Neural crest cell (in vitro differentiated cells): ENCODE measurements around the gene P3H2. TPM values are rescaled to one million over a fixed set of nuclear protein-coding genes. Genes with fewer than 3 reads are reported as not detected.

ENCODE experiments used
- DNase-seq: peaks from one replicate; pipeline ENCODE4 v3.0.0; 2021; ENCODE audit warnings: low read depth, mixed read lengths, low spot score
- H3K27ac Mint-ChIP-seq: one replicate; pipeline ENCODE4 v1.8.0; 2021; ENCODE audit warnings: mild to moderate bottlenecking, mixed read lengths; ENCODE audit not compliant: unreplicated experiment
- H3K27me3 Mint-ChIP-seq: 2 replicates; pipeline ENCODE4 v1.8.0; 2021; ENCODE audit warnings: low read depth, mild to moderate bottlenecking, mixed read lengths
- H3K36me3 Mint-ChIP-seq: 2 replicates; pipeline ENCODE4 v1.8.0; 2021; ENCODE audit warnings: low read depth, mild to moderate bottlenecking, mixed read lengths
- H3K4me1 Mint-ChIP-seq: 2 replicates; pipeline ENCODE4 v1.8.0; 2021; ENCODE audit warnings: mixed read lengths
- H3K4me3 Mint-ChIP-seq: one replicate; pipeline ENCODE4 v1.8.0; 2021; ENCODE audit warnings: mild to moderate bottlenecking, mixed read lengths
- H3K9me3 Mint-ChIP-seq: 2 replicates; pipeline ENCODE4 v1.8.0; 2021; ENCODE audit warnings: mixed read lengths
- total RNA-seq: library from RNA; stranded (reverse); gene quantifications from 2 replicates; pipeline ENCODE4 v1.2.1, GENCODE V29; 2021
- TF ChIP-seq, protein P1 (sequence below): fragments of 200-600 bp; sonication (generic); conservative IDR thresholded peaks from 2 replicates; pipeline ENCODE4 v1.5.0; 2021; ENCODE audit warnings: antibody characterized with exemption, mild to moderate bottlenecking

The P3H2 gene
- total RNA-seq, 1 donor from 2014 or later: 4.1 TPM

DNA sequence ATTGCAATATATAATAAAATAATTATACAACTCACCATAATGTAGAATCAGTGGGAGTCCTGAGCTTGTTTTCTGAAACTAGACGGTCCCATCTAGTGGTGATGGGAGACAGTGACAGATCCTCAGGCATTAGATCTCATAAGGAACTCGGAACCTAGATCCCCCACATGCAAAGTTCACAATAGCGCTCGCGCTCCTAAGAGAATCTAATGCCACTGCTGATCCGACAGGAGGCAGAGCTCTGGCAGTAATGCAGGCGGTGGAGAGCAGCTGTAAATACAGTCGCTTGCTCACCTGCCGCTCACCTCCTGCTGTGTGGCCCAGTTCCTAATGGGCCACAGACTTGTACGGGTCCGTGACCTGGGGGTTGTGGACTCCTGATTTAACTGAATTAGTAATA is 87.8 kb downstream of the P3H2 start:
- H3K36me3 Mint-ChIP-seq: no peaks in the 10 kb centered on the region
- no peak for DNase-seq
- H3K9me3 Mint-ChIP-seq: no peaks in the 10 kb centered on the region
- no peak overlapping the region for H3K27ac Mint-ChIP-seq
- H3K27me3 Mint-ChIP-seq: no peaks in the 10 kb centered on the region
- H3K4me3 Mint-ChIP-seq: no peak overlapping the region
- TF ChIP-seq, protein P1, sequence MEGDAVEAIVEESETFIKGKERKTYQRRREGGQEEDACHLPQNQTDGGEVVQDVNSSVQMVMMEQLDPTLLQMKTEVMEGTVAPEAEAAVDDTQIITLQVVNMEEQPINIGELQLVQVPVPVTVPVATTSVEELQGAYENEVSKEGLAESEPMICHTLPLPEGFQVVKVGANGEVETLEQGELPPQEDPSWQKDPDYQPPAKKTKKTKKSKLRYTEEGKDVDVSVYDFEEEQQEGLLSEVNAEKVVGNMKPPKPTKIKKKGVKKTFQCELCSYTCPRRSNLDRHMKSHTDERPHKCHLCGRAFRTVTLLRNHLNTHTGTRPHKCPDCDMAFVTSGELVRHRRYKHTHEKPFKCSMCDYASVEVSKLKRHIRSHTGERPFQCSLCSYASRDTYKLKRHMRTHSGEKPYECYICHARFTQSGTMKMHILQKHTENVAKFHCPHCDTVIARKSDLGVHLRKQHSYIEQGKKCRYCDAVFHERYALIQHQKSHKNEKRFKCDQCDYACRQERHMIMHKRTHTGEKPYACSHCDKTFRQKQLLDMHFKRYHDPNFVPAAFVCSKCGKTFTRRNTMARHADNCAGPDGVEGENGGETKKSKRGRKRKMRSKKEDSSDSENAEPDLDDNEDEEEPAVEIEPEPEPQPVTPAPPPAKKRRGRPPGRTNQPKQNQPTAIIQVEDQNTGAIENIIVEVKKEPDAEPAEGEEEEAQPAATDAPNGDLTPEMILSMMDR: no peak
- H3K4me1 Mint-ChIP-seq: no peaks in the 10 kb centered on the region

DNA sequence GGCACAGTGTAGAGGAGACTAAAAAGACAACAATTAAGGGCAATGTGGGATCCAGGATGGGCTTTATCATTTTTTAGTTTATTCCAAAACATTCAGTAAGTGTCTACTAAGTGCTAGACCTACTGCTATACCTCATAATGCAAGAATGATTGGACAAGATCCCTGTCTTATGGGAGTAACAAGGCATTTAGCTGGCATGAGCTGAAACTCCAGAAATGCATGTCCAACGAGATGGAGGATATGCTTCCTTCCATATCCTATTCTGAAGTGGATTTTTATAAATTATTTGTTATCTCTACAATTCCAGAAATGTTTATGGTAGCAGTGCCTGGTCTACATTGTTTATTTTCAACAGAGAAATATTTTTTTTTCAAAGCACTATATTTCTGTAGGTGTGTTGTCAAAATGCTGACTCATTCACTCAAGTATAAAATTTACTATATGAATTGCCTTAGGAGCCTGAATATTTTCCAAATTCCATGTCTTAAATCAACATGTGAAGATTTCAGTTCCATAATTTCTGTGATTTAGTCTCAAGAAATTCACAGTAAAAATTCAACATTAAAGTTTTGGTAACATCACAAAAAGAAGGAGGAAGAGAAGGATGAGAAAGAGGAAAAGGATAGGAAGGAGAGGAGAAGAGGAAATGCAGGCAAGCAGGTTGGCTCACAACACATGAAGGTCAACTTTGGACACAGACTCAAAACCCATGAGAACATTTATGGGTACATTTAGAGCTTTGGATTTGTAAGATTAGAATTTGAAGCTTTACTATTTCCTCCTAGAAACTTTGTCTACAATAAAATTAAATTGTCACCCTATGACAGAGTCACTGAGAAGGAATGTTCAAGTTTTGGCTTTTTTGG is 88.6 kb downstream of the P3H2 start:
- H3K4me1 Mint-ChIP-seq: no peaks in the 10 kb centered on the region
- H3K36me3 Mint-ChIP-seq: no peaks in the 10 kb centered on the region
- no peak for DNase-seq
- no peak overlapping the region for H3K27ac Mint-ChIP-seq
- H3K9me3 Mint-ChIP-seq: no peaks in the 10 kb centered on the region
- TF ChIP-seq, protein P1: no peak
- H3K27me3 Mint-ChIP-seq: no peaks in the 10 kb centered on the region
- H3K4me3 Mint-ChIP-seq: no peak overlapping the region

DNA sequence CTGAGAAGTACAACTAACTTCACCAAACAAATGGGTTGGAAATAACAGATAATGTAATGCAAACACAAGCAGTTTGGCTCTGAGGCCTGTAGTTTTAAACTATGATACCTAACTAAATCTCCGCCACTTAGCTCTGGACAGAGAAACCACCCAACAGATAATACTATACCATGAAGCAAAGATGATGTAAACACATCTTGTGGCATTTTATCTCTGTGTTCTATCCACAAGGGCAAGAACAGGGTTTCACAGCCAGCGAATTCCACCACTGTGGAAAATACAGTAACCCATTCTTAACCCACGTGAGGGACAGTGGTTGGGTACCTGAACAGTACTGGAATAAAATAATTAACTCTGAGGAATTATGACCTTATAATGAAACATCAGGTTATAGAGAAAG is 93.6 kb downstream of the P3H2 start:
- TF ChIP-seq, protein P1: no peak
- Mint-ChIP-seq H3K4me3 (no peak overlapping the region), H3K9me3 (no peaks in the 10 kb centered on the region), H3K36me3 (no peaks in the 10 kb centered on the region), H3K4me1 (no peaks in the 10 kb centered on the region), H3K27me3 (no peaks in the 10 kb centered on the region), H3K27ac (no peak overlapping the region)
- DNase-seq: no peak

DNA sequence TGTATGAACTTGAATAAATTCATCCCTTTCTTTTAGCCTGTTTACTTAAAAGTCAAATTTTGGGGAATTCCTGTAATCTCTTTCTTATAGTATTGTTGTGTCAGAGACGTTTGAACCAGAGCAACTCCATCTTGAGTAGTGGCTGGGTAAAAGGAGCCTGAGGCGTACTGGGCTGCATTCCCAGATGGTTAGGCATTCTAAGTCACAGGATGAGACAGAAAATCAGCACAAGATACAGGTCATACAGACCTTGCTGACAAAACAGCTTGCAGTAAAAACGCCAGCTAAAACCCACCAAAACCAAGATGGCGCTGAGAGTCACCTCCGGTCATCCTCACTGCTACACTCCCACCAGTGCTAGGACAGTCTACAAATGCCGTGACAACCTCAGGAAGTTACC is 94.5 kb downstream of the P3H2 start:
- DNase-seq: no peak
- H3K4me3 Mint-ChIP-seq: no peak overlapping the region
- no peak overlapping the region for H3K27ac Mint-ChIP-seq
- no peaks in the 10 kb centered on the region for H3K9me3 Mint-ChIP-seq
- no peaks in the 10 kb centered on the region for H3K4me1 Mint-ChIP-seq
- H3K36me3 Mint-ChIP-seq: no peaks in the 10 kb centered on the region
- H3K27me3 Mint-ChIP-seq: no peaks in the 10 kb centered on the region
- TF ChIP-seq, protein P1: no peak

DNA sequence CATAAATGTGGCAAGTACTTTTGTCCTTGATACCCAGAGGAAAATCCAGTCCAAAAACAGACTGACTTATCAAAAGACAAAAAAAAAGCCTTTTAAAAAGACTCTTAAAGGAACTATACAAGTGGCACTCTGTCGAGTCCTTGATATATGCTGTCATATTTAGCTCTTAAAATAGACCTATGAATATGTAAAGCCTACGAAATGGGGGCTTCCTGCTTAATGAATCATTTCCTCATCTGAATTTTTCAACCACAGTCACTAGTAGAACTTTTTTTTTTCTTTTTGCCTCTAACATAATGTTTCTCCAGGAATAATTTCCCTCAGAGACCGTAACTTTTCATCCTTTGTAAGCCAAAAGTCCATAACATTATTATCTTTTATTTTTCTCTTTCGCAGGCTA is 95.8 kb downstream of the P3H2 start:
- Mint-ChIP-seq H3K36me3 (no peaks in the 10 kb centered on the region), H3K4me3 (no peak overlapping the region), H3K27ac (no peak overlapping the region)

More for the DNA sequence above, 95.8 kb downstream of the P3H2 start:
- Mint-ChIP-seq H3K9me3 (no peaks in the 10 kb centered on the region), H3K4me1 (peaks cover 7% of the 10 kb centered on the region), H3K27me3 (no peaks in the 10 kb centered on the region)
- TF ChIP-seq, protein P1: no peak
- DNase-seq: no peak
